Chondrocyte (in vitro differentiated cells): Measurements from ENCODE around the gene PPP1R14C. TPM values are rescaled to one million over a fixed set of nuclear protein-coding genes. Genes with fewer than 3 reads are reported as not detected.

Source experiments
- DNase-seq: peaks from one replicate; pipeline ENCODE4 v3.0.0; 2021; ENCODE audit warnings: mixed read lengths, low spot score
- H3K27ac Mint-ChIP-seq: one replicate; pipeline ENCODE4 v1.8.0; 2021; ENCODE audit warnings: mild to moderate bottlenecking, moderate library complexity, mixed read lengths; ENCODE audit not compliant: unreplicated experiment
- H3K27me3 Mint-ChIP-seq: 2 replicates; pipeline ENCODE4 v1.8.0; 2021; ENCODE audit warnings: low read depth, mixed read lengths
- H3K36me3 Mint-ChIP-seq: 2 replicates; pipeline ENCODE4 v1.8.0; 2021; ENCODE audit warnings: low read depth, mixed read lengths
- H3K4me1 Mint-ChIP-seq: 2 replicates; pipeline ENCODE4 v1.8.0; 2021; ENCODE audit warnings: low read depth, mild to moderate bottlenecking, mixed read lengths
- H3K4me3 Mint-ChIP-seq: one replicate; pipeline ENCODE4 v1.8.0; 2021; ENCODE audit warnings: mild to moderate bottlenecking, moderate library complexity, mixed read lengths; ENCODE audit not compliant: unreplicated experiment
- H3K9me3 Mint-ChIP-seq: 2 replicates; pipeline ENCODE4 v1.8.0; 2021; ENCODE audit warnings: low read depth, mixed read lengths
- CTCF ChIP-seq: fragments of 200-600 bp; sonication (generic); IDR thresholded peaks from 2 replicates; pipeline ENCODE4 v1.5.0; 2021; ENCODE audit warnings: antibody characterized with exemption, mild to moderate bottlenecking, moderate library complexity
- total RNA-seq: library from RNA; stranded (reverse); gene quantifications from 3 replicates; pipeline ENCODE4 v1.2.1, GENCODE V29; 2021

PPP1R14C gene
- total RNA-seq, 1 donor from 2014 or later = 3.4 TPM

- no peak for DNase-seq
- Mint-ChIP-seq H3K4me3 (peak overlapping the region; percentile 69), H3K4me1 (peaks cover 19% of the 10 kb centered on the region), H3K27ac (no peak overlapping the region), H3K27me3 (peaks cover 33% of the 10 kb centered on the region), H3K36me3 (no peaks in the 10 kb centered on the region), H3K9me3 (no peaks in the 10 kb centered on the region)
- TF ChIP-seq CTCF = no peak
Measured at GRCh38 chr6:150144294-150144868, 1.5 kb downstream of the PPP1R14C start.

DNA sequence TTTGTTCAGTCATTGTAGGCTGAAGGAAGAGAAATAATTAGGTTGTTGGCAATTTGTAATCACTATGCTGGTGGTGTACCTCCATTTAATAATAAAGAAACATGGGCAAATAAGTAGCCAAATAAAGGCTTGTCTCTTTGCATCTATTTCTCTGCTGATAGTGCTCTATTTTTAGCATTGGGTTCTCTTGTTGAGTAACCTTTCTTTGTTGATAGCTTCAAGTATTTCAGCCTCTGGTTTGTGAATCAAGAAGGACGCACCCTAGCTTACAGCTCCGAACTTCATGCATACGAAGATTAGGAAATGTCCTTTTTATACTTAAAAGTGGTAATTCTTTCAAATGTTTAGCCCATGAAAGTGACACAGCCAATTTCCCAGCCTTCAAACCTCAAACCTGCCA is 2.6 kb downstream of the PPP1R14C start:
- Mint-ChIP-seq H3K4me1 (peaks cover 19% of the 10 kb centered on the region), H3K27ac (no peak overlapping the region), H3K36me3 (no peaks in the 10 kb centered on the region), H3K9me3 (no peaks in the 10 kb centered on the region), H3K4me3 (no peak overlapping the region), H3K27me3 (peaks cover 43% of the 10 kb centered on the region)
- no peak for TF ChIP-seq CTCF
- DNase-seq = no peak

DNA sequence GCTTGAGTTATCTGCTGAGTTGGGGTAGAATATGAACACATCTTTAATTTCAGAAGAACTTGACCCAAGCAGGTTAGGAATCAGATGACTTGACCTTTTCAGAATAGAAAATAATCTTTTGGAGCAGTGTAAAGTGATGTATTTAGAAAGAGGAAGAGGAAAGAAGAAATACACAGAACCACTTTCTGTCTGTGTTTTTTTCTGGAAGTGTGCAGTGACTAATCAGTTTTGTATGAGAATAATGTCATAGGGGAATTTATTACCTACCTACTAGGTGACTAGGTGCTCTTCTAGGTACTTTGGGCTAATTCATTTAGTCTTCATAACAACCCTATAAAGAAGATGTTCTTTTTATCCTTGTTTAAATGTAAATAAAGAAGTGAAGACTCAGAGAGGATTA is 3.0 kb downstream of the PPP1R14C start:
- Mint-ChIP-seq H3K27ac (no peak overlapping the region), H3K4me1 (peaks cover 19% of the 10 kb centered on the region), H3K36me3 (no peaks in the 10 kb centered on the region), H3K4me3 (no peak overlapping the region), H3K27me3 (peaks cover 45% of the 10 kb centered on the region), H3K9me3 (no peaks in the 10 kb centered on the region)
- TF ChIP-seq CTCF = no peak
- no peak for DNase-seq

DNA sequence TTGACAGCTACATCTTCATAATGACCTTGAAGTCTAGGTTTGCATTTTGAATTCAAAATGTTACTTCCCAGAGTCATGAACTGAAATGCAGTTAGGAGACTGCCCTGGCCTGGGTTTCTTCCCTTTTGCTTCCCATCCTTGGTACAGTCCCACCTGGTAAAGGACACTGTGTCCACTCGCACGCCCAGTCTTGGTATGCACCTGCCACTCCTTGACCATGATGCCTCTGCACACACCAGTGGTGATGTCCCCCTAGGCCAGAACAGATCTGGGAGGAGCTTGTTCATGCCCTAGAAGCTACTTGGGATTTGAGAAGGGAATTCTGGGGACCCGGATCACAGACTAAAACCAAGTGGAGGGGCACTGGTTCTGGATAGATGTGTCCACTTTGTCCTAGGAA is 3.6 kb downstream of the PPP1R14C start:
- Mint-ChIP-seq H3K27ac (no peak overlapping the region), H3K36me3 (no peaks in the 10 kb centered on the region), H3K4me1 (peaks cover 19% of the 10 kb centered on the region), H3K9me3 (no peaks in the 10 kb centered on the region), H3K27me3 (peaks cover 45% of the 10 kb centered on the region), H3K4me3 (no peak overlapping the region)
- no peak for DNase-seq
- no peak for TF ChIP-seq CTCF

- H3K4me1 Mint-ChIP-seq = peaks cover 11% of the 10 kb centered on the region
- no peak for TF ChIP-seq CTCF
- no peak for DNase-seq
- no peaks in the 10 kb centered on the region for H3K9me3 Mint-ChIP-seq
- no peak overlapping the region for H3K27ac Mint-ChIP-seq
- H3K36me3 Mint-ChIP-seq = no peaks in the 10 kb centered on the region
- no peak overlapping the region for H3K4me3 Mint-ChIP-seq
- H3K27me3 Mint-ChIP-seq = peaks cover 52% of the 10 kb centered on the region
Measured at GRCh38 chr6:150149146-150149545, 6.3 kb downstream of the PPP1R14C start.
